Measurements from ENCODE around the gene RBM42. TPM values are rescaled to one million over a fixed set of nuclear protein-coding genes. Genes with fewer than 3 reads are reported as not detected.

RBM42 gene
- total and polyA plus RNA-seq, 9 of the 15 experiments (the other 6 are each of a cell fraction or from before 2014, with no cell fraction given): 5.7 to 149 (median 32.4) TPM

GRCh38 chr19:35643255-35644205, 14.7 kb downstream of the RBM42 start (continued):
- TF ChIP-seq ZBTB9 (CRISPR knock-in tag; IDR thresholded peaks at IDR 0.05): peak; percentile 90
- peak; percentile 76 for TF ChIP-seq EGR1 (conservative IDR thresholded peaks at IDR 0.05)
- TF ChIP-seq NKRF (IDR thresholded peaks at IDR 0.05; ENCODE audit: borderline replicate concordance): no peak
- no peak; the same call in 1 of the 2 replicates for TF ChIP-seq MIER1 (IDR thresholded peaks at IDR 0.05; ENCODE audit: low read depth)
- no peak for TF ChIP-seq RNF219 (CRISPR knock-in tag; IDR thresholded peaks at IDR 0.05)
- TF ChIP-seq ATF1 (CRISPR knock-in tag; IDR thresholded peaks at IDR 0.05): no peak
- TF ChIP-seq ATF1 (tag; IDR thresholded peaks at IDR 0.05): peak; percentile 50
- no peak for TF ChIP-seq TEAD2 (tag; IDR thresholded peaks at IDR 0.05)
- TF ChIP-seq ZNF431 (CRISPR knock-in tag; IDR thresholded peaks at IDR 0.05): peak; percentile 92
- TF ChIP-seq ETV6 (IDR thresholded peaks at IDR 0.05; ENCODE audit: borderline replicate concordance in 1 of 2, low read depth in 2 of 2, low read length in 1 of 2): no peak
- TF ChIP-seq ETV6 (CRISPR knock-in tag; IDR thresholded peaks at IDR 0.05; ENCODE audit: borderline replicate concordance): peak; percentile 93; the same call in 1 of the 2 replicates
- TF ChIP-seq ERF (CRISPR knock-in tag; IDR thresholded peaks at IDR 0.05): no peak
- no peak for TF ChIP-seq EP300 (IDR thresholded peaks at IDR 0.05; ENCODE audit: low read length)
- no peak for TF ChIP-seq ZNF57 (CRISPR knock-in tag; IDR thresholded peaks at IDR 0.05)
- no peak for TF ChIP-seq ZNF561 (CRISPR knock-in tag; conservative IDR thresholded peaks at IDR 0.05)
- TF ChIP-seq HNRNPL (IDR thresholded peaks at IDR 0.05; ENCODE audit: low read depth, low read length): peak; percentile 91
- no peak for TF ChIP-seq ZBTB34 (CRISPR knock-in tag; IDR thresholded peaks at IDR 0.05)
- no peak for TF ChIP-seq MED1 (CRISPR knock-in tag; IDR thresholded peaks at IDR 0.05; ENCODE audit: borderline replicate concordance)
- no peak for TF ChIP-seq ZNF449 (CRISPR knock-in tag; IDR thresholded peaks at IDR 0.05)

Data from K562 (cell line).